Measurements from ENCODE around the gene NRARP.
A peak's percentile ranks its signal among the peaks of the same experiment; 100 is the strongest.

Gene NRARP

DNA sequence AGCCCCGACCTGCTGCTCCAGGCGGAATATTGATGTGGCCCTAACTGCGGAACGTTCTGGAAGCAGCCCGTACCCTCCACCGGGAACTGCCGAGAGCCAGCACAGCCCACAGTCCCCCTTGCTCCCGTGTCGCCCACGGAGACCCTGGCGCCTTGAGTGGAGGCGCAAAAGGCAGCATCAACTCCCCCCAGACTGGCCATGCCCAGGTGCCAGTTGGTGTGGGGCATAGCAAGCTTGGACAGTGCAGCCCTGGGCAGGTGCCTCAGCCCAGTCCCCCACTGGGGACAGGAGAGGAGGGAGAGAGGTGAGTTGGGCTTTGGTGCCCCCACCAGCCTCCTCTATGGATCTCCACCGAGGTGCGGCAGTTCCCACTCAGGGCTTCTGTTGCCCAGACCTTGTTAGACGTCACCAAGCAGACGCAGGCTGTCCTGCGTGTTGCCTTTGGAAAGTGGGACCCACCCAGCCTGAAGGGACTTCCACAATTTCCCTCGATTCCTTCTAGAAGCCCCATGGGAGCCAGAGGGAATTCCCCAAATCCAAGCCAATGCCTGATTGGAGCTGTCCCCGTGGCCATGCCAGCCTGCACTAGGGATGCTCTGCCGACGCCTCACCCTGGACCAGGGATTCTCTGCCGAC, 19.8 kb upstream of the NRARP start:
- no peak for DNase-seq

DNA sequence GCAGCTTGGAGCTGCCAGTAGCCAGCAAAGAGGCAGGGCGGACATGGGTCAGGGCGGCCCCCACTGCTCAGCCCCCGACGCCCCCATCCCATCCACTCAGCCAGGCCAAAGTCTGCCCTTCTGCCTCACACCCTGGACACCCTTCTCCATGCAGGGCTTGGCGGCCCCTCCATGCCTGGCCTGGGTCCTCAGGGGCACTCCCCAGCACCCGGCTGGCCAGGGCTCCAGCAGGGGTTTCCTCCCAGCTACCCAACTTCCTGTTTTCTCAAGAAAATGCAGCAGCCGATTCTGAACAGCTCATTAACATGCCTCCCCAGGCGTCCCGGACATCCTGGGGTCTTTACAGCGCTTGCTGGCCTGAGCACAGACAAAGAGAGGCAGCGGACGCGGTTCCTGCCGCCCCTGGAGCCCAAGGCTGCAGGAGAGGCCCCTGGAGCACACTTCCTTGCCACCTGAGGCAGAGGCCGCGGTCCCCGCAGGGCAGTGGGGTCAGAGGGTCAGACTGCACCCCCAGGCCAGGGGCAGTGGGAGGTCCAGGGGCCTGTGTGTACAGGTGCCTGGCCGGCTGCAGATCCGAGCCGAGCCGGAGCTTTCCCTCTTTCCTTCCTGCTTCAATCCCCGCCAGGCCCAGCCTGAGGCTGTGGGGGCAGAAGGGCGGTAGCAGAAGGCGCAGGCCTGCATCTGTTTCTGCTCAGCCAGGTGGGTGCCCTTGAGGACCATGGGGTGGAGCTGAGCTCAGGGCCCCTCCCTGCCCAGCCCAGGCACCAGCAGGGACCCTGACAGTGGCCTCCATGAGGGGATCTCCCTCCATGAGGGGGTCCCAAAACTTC, 18.7 kb upstream of the NRARP start:
- peak; percentile 28 to 44 for DNase-seq

DNA sequence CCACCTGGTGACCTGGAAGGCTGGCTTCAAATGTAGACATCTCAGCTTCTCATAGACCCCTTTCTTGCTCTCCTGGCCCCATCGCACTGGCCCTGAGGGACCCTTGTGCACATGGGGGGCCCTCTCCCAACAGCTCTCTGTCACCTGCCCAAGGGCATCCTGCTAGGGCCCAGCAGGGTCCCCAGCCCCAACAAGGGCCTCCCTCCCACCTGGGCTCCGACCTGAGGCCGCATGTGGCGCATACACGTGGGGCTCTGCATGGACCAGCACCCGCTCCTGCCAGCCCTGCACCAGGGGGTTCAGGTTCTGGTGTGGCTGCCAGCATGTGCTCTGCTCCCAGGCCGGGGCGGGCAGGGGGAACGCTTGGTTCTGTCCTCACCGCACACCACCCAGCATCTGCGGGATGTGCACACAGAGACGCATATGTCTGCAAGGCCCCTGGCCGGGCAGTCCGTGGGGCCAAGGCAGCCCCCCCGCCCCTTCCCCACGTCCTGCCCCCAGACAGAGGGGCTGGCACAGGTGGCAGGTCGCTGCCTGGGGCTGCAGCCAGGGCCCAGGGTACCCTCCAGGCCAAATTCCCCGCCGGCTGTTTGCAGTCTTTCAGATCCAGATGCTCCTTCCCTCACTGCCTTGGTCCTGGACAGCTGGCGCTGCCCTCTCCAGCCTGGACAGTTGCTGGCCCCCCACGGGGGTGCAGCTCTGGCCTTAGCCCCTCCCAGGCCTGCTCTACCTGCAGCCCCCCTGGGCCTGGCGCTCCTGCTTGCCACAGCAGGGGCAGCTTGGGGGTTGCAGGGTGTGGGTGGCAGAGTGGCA, 17.9 kb upstream of the NRARP start:
- DNase-seq: no peak

DNA sequence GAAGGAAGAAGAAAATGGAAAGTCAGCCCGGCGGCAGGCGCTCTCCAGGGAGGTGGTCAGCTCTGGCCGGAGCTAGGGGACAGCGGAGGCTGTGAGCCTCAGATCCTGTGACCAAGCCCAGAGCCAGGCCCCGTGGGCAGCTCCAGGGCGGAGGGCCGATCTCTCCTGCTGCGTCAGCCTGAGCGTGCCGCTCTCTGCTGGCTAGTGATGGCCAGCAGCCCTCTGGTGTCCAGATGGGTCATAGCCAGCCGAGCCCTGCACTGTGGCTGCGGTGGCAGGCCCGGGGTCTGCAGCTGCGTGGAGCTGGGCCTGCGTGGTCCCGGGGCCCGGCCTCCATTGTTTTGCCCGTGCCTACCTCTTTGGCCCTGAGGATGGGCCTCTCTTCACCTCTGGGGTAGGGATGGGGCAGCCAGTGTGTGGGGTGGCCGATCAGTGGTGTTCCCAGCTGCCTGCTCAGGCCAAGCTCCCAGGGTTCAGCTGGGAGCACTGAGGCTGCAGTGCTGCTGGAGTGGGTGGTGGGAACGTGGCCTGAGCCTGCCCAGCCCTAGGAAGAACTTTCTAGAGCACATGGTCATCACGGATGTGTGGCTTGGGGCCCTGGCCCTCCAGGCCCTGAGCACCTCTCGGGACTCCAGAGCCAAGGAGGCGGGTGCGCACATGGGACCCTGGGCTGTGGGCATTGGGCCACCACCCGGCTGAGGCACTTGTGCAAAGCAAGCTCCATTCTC, 17.1 kb upstream of the NRARP start:
- no peak for DNase-seq

DNA sequence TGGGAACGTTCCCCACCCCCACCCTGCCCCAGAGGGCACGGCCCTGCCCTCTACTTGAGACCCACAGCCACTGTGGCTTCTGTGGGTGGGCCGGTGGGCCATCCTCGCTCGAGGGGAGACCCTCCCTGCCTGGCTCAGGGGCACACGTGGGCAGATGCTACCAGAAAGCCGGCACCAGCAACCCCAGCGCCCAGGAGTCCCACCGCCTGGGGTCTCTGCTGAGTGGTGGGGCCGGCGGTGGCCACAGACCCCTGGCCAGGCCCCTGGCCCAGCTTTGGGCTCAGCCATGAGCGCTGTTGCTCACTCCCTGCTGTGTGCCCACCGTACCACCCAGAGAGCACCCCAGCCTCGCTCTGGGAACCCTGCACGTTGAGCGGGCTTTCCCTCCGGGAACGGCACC, 16.5 kb upstream of the NRARP start:
- no peak for DNase-seq

DNA sequence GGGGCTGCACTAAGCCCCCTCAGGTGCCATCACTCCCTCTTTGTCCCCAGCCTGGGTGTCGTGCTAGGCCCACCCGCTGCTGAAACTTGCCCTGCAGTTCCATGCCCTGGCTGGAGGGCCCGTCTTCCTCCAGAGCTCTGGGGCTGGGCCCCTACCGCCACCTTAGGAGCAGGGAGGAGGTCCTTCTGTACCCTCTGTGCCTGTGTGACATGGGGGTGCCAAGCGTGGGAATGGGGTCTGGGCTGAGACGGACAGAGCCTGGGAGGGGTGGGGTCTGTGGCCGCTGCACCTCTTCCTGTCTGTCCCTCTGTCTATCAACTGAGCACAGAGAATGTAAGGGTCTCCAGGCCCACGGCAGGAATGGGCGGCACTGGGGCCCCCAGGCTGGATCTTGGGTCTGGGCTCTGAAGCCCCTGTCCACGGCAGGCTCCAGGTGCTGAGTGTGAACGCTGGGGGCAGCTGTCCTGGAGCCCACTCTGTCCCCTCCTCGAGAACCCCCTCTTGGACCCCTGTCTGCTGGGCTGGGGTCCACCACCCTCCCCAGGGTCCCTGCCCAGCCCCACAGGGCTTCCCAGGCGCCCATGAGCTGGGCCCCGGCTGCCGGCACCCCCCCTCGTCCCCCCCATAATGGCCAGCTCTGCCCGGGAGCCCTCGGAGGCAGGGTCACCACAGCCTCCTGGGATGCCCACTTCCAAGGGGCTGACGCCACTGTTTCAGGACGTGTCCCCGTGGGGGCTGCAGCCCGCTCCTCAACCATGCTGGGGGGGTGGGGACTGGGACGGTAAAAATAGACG, 15.8 kb upstream of the NRARP start:
- DNase-seq: no peak

DNA sequence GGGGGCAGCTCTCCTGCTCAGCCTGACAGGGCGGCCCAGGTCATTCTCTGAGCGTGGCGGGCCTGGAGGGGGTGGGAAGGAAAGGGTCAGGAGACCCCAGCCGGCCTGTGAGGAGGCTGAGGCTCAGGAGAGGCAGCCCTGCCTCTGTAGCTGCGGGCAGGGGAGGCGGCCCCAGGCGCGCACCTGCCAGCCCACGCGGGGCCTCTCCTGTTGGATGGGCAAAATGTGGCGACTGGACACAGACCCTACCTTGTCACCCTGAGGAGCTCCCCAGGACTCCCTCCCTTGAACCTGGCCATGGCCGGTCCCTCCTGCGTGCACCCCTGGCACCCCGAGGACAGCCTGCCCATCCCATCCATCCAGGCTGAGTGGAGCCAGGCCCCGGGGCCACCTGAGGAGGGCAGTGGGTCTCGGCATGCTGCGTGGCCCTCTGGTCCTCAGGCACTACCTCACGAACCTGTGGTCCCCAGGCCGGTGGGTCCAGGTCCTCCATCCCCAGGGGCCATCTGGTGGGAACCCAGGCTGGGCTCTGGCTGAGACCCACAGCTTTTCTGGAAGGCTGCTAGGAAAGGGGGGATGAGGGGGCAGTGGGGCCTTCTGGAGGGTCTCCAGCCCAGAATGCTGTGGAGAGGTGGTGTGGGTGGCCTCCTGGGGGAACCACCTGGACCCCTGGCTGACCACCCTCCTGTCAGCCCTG, 15.1 kb upstream of the NRARP start:
- DNase-seq: no peak

DNA sequence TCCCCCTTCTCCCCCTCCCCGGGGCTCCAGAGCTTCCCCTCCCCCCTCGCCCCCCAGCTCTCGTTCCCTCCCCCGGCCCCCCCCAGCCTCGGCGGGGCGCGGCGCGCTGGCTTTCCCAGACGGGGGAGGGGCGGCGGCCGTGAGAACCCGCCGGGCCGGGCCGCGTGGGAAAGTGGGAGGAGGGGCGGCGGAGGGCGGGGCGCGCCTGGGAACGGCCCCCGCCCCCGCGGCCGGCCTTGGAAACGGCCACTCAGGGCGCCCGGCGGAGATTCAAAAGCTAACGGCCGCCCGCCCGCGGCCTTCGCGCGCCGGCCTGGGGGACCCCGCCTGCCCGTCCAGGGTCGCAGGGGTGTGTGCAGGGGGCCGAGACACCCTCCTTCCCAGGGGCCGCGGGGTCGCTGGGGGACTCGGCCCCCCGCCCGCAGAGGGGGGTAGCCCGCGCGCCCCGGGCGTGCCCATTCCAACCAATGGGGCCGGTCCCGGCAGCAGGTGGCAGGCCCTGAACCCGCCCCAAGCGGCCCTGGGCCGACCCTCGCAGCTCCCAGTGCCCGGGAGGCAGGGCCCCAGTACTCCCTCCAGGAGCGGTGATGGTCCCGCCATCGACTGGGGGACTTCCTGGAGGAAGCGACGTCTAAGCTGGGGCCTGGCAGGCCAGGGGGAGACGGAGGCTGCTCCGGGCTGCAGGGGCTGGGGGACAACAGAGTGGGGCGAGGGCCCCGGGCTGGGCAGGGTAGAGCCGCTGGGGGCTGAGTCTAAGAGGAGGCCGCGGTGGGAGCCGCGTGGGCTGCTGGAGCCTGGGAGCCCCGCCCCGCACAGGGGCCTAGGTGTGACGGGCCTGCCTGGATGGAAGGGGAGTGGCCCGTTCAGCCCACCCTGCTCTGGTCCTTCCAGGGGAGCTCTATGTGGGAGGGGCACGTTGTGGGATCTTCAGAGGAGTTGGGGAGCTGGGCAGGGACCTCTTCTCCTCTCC, 14.2 kb upstream of the NRARP start:
- no peak for DNase-seq

DNA sequence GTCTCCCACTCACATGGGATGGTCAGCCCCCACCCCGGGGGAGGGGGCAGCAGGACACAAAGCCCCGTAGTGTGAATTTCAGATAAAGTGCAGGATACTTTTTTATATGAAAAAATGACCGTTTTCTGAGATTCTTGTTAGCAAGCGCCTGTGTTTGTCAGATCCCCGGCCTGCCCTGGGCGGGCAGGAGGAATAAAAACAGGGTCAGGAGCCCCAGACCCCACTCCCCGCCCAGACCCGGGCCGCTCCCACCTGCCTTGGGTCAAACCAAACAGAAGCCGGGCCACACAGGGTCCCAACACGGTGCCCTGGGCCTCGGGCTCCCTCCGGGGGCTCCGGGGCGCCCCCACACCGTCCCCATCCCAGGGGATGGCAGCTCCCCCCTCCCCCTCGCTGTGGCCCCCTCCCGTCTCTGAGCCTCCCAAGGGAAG, 13.5 kb upstream of the NRARP start:
- no peak for DNase-seq

DNA sequence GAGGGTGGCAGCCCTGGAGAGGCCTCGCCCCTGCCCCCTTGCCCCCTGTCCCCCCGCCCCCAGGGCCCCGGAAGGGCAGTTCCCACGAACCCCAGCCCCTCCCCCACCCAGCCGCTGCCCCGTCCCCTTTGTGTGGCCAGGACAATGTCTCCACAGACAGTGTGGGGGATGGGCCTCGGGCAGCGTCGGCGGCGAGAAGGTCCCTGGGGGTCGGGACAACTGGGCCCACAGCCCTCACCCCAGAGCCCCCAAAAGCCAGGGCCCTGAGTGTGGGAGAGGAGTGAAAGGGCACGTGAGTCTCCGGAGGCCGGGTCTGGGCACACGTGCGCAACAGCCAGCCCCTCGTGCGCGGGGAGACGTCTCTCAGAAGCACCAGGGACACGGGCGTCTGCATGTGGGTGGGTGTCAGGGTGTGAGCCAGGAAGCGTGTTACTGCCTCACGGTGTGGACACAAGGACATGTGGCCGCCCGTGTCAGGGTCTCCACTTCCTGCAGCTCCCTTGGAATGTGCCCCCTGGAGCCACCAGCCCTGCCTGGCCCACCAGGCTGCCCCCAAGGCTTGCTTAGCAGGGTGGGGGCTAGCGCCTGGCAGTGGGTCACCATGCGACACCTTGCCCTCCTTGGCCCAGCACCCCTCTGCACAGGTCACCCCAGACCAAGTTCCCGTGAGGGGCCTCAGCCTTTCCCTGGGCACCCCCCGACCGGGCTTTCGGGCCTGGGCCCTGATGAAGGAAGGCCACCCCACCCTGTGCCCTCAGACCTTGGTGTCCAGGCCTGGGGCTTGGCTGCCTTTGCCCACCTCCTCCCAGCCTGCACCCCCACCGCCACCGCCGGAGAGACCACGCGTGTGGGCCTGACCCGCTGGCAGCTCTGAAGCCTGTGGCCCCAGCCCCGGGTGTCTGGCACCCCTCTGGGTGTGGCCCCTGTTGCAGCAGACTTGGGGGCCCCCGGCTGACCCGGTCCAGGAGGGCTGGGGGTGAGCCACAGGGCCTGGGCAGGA, 12.8 kb upstream of the NRARP start:
- no peak for DNase-seq

DNA sequence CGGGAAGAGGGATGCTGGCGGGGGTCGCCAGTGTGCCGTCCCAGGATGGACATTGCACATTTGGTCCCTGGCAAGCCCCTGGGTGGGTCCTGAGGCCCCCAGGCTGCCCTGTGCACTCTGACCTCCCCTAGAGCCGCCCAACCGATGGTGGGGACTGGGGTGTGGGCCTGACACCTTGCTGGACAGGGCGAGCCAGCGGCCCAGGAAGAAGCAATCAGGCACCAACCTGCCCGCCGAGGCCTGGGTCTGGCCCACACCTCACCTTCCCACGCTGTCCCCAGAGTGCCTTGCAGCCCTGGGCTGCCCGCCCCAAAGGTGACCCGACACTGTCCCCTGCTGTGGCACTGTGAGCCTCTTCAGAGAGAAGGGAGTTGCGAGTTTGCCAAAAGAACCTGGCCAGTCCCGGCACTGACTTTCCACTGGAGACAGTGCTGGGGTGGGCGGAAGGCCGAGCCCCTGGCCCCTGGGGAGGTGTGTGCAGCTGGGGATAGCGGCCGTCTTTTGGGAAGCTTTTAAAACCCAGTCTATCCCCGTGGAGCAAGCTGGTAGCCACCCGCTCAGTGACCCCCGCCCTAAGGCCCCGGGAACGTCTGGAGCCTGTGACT, 12.0 kb upstream of the NRARP start:
- no peak for DNase-seq

DNA sequence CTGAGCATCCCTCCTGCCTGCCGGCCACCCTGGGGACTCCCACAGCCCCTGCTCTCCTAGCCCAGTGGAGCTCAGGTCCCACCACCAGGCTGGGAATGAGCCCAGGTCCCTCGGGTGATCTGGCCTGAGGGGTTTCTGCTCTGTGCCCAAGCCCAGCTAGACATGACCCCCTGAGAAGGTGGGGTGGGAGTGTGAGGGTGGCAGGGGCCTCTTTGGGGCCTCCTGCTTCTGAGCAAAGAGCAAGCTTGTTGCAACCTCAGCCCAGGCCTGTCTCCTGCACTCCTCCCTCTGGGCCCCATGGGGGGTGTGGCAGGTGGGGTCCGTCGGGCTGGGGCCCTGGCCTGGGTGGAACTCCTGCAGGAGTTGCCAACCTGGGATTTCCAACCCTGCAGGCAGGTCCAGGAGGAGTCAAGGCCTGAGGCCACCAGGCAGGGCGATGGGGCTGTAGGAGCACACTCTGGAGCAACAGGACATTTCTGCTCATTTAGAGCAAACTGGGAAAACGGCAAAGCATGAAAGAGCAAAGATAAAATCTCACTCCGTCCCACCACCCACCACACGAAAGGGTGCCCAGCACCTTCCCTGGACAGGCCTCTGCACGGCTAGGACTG, 11.4 kb upstream of the NRARP start:
- DNase-seq: no peak

DNA sequence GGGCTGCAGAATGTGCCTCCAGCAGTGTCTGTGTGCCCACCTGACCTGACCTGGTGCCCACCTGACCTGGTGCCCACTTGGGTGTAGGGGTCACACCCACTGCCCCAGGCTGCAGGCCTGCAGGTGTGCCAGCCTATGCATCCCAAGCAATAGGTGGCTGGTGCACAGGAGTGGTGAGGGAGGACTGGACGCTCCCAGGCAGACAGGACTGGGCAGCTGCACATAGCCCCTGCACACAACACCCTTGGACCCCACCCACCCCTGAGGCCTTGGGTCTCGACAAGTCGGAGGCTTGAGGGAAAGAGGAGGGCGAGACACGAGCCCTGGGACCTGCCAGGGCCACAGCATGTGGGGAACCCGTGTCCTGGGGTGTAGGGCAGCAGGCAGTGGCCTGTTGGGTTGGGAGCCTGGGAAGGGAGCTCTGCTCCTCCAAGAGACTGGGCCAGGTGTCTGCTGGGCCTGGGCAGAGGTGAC, 10.8 kb upstream of the NRARP start:
- no peak for DNase-seq

DNA sequence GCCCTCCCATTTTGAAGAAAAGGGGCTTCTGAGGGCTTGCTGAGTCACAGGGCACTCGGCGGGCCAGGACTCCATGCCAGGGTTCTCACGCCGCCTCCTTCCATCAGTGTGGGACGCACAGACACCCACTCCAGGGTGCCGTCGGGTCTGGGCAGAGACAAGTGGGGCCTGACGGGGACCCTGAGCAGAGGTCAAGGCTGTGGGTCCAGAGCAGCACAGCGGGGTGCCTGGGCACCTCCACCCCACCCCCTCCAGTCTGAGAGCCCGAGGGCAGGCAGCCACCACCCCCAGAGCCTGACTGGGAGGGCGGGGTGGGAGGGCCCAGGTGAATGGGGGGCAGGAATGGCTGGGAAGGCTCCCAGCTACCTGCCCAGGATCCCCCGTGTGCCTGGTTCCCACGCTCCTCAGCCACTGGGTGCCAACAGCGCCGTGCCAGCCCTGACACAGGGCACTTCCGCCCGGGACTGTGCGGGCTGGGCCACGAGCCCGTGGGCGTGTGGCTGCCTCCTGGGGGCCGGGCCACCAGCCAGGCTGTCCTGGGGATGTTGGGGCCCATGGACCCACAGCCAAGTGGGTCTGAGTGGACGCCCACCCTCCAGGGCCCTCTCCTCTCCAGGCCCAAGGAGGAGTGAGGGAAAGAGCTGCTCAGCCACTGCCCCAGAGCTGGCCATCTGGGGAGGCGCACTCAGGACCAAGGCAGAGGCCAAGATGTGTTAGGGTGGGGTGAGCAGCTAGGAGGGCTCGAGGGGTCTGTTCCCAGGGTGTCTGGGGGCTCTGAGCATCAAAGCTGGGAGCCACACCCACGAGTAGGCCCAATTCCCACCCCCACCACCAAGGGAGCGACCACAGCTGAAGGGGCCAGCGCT, 10.1 kb upstream of the NRARP start:
- DNase-seq: no peak

DNA sequence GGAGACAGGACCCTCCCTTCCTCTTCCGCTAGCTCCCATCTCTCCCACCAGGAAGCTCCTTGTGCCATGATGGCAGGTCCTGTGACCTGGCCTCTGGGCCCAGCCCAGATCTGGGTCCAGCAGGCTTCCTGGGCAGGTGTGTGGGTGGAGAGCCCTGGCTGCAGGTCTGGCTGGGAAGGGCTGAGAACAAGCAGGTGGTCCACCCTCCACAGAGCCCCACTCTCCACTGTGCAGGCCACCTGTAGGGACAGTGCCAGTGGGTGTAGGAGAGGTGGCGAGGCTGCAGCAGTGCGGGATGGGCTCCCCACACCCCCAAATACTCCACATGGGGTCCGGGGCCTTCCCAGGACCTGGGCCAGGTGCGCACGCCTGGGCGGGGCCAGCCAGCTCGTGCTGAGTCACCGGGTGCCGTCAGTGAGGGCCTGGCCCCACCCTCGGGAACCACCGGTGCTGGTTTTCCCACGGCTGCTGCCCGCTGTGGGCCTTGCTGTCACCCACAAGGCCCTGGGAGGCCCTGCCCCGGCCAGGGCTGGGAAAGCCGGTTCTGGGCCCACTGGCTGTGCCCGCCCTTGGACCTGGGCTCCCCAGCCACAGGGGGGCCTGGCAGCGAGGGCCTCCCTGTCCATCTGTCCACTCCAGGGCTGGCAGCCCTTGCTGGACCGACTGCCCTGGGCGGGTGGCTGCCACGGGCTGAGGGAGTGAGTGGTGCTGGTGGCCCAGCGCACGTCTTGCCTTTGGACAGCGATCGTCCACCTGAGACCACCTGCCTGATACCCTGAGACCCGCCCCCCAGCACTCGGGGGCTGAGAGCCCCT, 9.3 kb upstream of the NRARP start:
- no peak for DNase-seq

All from CD4-positive, alpha-beta T cell treated with Interferon alpha-2 for 1 hour (primary cell).